ENCODE data around the gene FANCC. TPM values are rescaled to one million over a fixed set of nuclear protein-coding genes. Genes with fewer than 3 reads are reported as not detected.

Gene FANCC
- total and polyA plus RNA-seq, 2 of the 13 experiments (the other 11 are each of a cell fraction or from before 2014, with no cell fraction given), result 7.4 to 8.6 TPM

DNA sequence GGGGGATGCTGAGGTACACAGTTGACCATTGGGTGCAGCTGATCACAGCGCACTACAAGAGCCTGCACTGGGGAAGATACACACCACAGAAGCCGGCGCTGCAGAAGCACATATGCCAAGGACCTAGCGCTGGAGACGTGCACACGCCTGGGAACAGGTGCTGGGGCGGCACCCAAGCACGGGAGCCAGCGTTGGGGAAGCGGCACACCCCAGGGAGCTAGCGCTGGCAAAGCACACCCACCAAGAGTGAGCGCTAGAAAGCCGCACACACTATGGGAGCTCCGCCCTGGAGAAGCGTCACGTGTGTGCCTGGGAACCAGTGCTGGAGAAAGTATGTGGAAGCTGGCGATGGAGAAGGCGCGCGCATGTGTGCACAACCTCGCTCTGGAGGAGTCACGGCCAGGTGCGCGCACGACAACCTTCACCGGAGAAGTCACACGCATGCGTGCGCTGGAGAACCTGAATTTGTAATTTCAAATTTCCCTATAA, 4.5 kb downstream of the FANCC start:
- Histone ChIP-seq H3K79me2 (ENCODE audit: insufficient read depth, low read length) (peaks cover 51% of the 10 kb centered on the region), H3K27ac (ENCODE audit: extremely low read length, insufficient read depth, low read length) (no peak overlapping the region), H2AFZ (ENCODE audit: low read length) (no peak overlapping the region), H3K9ac (ENCODE audit: insufficient read depth, low read depth, low read length) (peak overlapping the region; percentile 14; the same call in 1 of the 2 replicates), H3K4me3 (replicated peaks in 1 of 3; ENCODE audit: insufficient read depth in 1 of 3, low read depth in 2 of 3, low read length in 3 of 3) (peak overlapping the region; percentile 21 to 60 (median 47)), H3K4me1 (ENCODE audit: insufficient read depth, low read length) (peaks cover 49% of the 10 kb centered on the region), H4K20me1 (ENCODE audit: insufficient read depth, low read length) (no peaks in the 10 kb centered on the region), H3K36me3 (replicated peaks in 1 of 2; ENCODE audit: control insufficient read depth in 1 of 2, insufficient read depth in 2 of 2, low read length in 2 of 2) (peaks cover 0 to 2% of the 10 kb centered on the region in 2 experiments; a peak in 1 of 5 replicates), H3K9me3 (ENCODE audit: low read length) (no peaks in the 10 kb centered on the region), H3K27me3 (ENCODE audit: control insufficient read depth in 1 of 2, insufficient read depth in 2 of 2, low read length in 2 of 2) (no peaks in the 10 kb centered on the region), H3K4me2 (ENCODE audit: low read depth, low read length) (peak overlapping the region; percentile 63)
- no TSS peak for BruUV-seq (replicated peaks)
- FAIRE-seq (no peak), ATAC-seq (peak; percentile 64), DNase-seq (ENCODE audit: low spot score) (peak; percentile 75)
- ChIA-PET CTCF (ENCODE audit: low intra/inter-chr PET ratio, low total read pairs) (no interaction called here), POLR2A (no interaction called here)
- intact Hi-C loops (cut with micrococcal nuclease; ENCODE audit: unreplicated experiment), result no loop called here
- in situ Hi-C loops (cut with HindIII; ENCODE audit: extremely low pct_ligation_motif_present, low pct_unique_long_range_greater_than_20kb), result no loop called here
- WGBS (ENCODE audit: low lambda C conversion rate), result 70% methylated on average over 29 of the region's 29 CpGs
- TF ChIP-seq, protein P1, sequence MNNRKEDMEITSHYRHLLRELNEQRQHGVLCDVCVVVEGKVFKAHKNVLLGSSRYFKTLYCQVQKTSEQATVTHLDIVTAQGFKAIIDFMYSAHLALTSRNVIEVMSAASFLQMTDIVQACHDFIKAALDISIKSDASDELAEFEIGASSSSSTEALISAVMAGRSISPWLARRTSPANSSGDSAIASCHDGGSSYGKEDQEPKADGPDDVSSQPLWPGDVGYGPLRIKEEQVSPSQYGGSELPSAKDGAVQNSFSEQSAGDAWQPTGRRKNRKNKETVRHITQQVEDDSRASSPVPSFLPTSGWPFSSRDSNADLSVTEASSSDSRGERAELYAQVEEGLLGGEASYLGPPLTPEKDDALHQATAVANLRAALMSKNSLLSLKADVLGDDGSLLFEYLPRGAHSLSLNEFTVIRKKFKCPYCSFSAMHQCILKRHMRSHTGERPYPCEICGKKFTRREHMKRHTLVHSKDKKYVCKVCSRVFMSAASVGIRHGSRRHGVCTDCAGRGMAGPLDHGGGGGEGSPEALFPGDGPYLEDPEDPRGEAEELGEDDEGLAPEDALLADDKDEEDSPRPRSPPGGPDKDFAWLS (CRISPR knock-in tag; IDR thresholded peaks at IDR 0.05; ENCODE audit: borderline replicate concordance), result no peak
- no peak for TF ChIP-seq NAIF1 (CRISPR knock-in tag; IDR thresholded peaks at IDR 0.05; ENCODE audit: borderline replicate concordance)
- no peak for TF ChIP-seq RELA (CRISPR knock-in tag; IDR thresholded peaks at IDR 0.05)
- TF ChIP-seq BORCS8-MEF2B (CRISPR knock-in tag; IDR thresholded peaks at IDR 0.05), result no peak
- TF ChIP-seq ZNF788 (CRISPR knock-in tag; IDR thresholded peaks at IDR 0.05; ENCODE audit: borderline replicate concordance), result no peak
- TF ChIP-seq RXRA (CRISPR knock-in tag; IDR thresholded peaks at IDR 0.05), result no peak
- TF ChIP-seq, protein P2, sequence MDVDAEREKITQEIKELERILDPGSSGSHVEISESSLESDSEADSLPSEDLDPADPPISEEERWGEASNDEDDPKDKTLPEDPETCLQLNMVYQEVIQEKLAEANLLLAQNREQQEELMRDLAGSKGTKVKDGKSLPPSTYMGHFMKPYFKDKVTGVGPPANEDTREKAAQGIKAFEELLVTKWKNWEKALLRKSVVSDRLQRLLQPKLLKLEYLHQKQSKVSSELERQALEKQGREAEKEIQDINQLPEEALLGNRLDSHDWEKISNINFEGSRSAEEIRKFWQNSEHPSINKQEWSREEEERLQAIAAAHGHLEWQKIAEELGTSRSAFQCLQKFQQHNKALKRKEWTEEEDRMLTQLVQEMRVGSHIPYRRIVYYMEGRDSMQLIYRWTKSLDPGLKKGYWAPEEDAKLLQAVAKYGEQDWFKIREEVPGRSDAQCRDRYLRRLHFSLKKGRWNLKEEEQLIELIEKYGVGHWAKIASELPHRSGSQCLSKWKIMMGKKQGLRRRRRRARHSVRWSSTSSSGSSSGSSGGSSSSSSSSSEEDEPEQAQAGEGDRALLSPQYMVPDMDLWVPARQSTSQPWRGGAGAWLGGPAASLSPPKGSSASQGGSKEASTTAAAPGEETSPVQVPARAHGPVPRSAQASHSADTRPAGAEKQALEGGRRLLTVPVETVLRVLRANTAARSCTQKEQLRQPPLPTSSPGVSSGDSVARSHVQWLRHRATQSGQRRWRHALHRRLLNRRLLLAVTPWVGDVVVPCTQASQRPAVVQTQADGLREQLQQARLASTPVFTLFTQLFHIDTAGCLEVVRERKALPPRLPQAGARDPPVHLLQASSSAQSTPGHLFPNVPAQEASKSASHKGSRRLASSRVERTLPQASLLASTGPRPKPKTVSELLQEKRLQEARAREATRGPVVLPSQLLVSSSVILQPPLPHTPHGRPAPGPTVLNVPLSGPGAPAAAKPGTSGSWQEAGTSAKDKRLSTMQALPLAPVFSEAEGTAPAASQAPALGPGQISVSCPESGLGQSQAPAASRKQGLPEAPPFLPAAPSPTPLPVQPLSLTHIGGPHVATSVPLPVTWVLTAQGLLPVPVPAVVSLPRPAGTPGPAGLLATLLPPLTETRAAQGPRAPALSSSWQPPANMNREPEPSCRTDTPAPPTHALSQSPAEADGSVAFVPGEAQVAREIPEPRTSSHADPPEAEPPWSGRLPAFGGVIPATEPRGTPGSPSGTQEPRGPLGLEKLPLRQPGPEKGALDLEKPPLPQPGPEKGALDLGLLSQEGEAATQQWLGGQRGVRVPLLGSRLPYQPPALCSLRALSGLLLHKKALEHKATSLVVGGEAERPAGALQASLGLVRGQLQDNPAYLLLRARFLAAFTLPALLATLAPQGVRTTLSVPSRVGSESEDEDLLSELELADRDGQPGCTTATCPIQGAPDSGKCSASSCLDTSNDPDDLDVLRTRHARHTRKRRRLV (CRISPR knock-in tag; IDR thresholded peaks at IDR 0.05), result no peak
- no peak for TF ChIP-seq CENPT (CRISPR knock-in tag; IDR thresholded peaks at IDR 0.05; ENCODE audit: low read depth)
- no peak for TF ChIP-seq ZNF253 (CRISPR knock-in tag; IDR thresholded peaks at IDR 0.05; ENCODE audit: borderline replicate concordance)
- TF ChIP-seq, protein P3, sequence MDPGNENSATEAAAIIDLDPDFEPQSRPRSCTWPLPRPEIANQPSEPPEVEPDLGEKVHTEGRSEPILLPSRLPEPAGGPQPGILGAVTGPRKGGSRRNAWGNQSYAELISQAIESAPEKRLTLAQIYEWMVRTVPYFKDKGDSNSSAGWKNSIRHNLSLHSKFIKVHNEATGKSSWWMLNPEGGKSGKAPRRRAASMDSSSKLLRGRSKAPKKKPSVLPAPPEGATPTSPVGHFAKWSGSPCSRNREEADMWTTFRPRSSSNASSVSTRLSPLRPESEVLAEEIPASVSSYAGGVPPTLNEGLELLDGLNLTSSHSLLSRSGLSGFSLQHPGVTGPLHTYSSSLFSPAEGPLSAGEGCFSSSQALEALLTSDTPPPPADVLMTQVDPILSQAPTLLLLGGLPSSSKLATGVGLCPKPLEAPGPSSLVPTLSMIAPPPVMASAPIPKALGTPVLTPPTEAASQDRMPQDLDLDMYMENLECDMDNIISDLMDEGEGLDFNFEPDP (CRISPR knock-in tag; conservative IDR thresholded peaks at IDR 0.05), result no peak
- TF ChIP-seq, protein P4, sequence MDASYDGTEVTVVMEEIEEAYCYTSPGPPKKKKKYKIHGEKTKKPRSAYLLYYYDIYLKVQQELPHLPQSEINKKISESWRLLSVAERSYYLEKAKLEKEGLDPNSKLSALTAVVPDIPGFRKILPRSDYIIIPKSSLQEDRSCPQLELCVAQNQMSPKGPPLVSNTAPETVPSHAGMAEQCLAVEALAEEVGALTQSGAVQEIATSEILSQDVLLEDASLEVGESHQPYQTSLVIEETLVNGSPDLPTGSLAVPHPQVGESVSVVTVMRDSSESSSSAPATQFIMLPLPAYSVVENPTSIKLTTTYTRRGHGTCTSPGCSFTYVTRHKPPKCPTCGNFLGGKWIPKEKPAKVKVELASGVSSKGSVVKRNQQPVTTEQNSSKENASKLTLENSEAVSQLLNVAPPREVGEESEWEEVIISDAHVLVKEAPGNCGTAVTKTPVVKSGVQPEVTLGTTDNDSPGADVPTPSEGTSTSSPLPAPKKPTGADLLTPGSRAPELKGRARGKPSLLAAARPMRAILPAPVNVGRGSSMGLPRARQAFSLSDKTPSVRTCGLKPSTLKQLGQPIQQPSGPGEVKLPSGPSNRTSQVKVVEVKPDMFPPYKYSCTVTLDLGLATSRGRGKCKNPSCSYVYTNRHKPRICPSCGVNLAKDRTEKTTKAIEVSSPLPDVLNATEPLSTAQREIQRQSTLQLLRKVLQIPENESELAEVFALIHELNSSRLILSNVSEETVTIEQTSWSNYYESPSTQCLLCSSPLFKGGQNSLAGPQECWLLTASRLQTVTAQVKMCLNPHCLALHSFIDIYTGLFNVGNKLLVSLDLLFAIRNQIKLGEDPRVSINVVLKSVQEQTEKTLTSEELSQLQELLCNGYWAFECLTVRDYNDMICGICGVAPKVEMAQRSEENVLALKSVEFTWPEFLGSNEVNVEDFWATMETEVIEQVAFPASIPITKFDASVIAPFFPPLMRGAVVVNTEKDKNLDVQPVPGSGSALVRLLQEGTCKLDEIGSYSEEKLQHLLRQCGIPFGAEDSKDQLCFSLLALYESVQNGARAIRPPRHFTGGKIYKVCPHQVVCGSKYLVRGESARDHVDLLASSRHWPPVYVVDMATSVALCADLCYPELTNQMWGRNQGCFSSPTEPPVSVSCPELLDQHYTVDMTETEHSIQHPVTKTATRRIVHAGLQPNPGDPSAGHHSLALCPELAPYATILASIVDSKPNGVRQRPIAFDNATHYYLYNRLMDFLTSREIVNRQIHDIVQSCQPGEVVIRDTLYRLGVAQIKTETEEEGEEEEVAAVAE (CRISPR knock-in tag; IDR thresholded peaks at IDR 0.05; ENCODE audit: borderline replicate concordance), result no peak
